H1 (cell line): ENCODE measurements around the gene SNAI1. TPM values are rescaled to one million over a fixed set of nuclear protein-coding genes. Genes with fewer than 3 reads are reported as not detected.
A peak's percentile ranks its signal among the peaks of the same experiment; 100 is the strongest.

ENCODE experiments used
- CTCF ChIA-PET: fragments of 300-600 bp; sonication (Branson Sonifier 250); formaldehyde crosslinking; loops from one replicate; lab custom pipeline; 2021; ENCODE audit not compliant: partially characterized antibody; lab: Charles Lee
- POLR2A ChIA-PET: fragments of 300-600 bp; sonication (Branson Sonifier 250); formaldehyde crosslinking; loops from one replicate; lab custom pipeline; 2021; ENCODE audit warnings: inconsistent platforms; ENCODE audit not compliant: partially characterized antibody; lab: Charles Lee
- DNase-seq, 2 experiments: peaks; one replicate each; pipeline versions ENCODE4 v3.0.0 to v3.0.0-alpha.2; 2010 to 2022; ENCODE audit warnings: low spot score in 2 of 2, low read depth in 1 of 2, mixed read lengths in 1 of 2
- FAIRE-seq: peaks from 2 replicates; lab custom pipeline; 2011; peaks lifted over from hg19 to GRCh38; lab: Jason Lieb, UNC
- H2AFZ ChIP-seq: 2 replicates; pipeline ENCODE4 v1.8.1; 2012; ENCODE audit warnings: low read length, inconsistent platforms
- H2AK5ac ChIP-seq: 2 replicates; pipeline ENCODE4 v1.6.1; 2013; ENCODE audit warnings: low read depth, low read length
- H2BK120ac ChIP-seq: replicated peaks from 2 replicates; pipeline ENCODE3; 2013; ENCODE audit warnings: low read depth, low read length, inconsistent platforms
- H2BK12ac ChIP-seq: 2 replicates; pipeline ENCODE4 v1.6.1; 2013; ENCODE audit warnings: low read depth, low read length
- H2BK15ac ChIP-seq: 2 replicates; pipeline ENCODE4 v1.6.1; 2013; ENCODE audit warnings: low read length
- H2BK20ac ChIP-seq: 2 replicates; pipeline ENCODE4 v1.6.1; 2013; ENCODE audit warnings: low read length
- H2BK5ac ChIP-seq: 2 replicates; pipeline ENCODE4 v1.6.1; 2013; ENCODE audit warnings: low read depth, low read length
- H3K14ac ChIP-seq: 2 replicates; pipeline ENCODE4 v1.6.1; 2013; ENCODE audit warnings: inconsistent platforms; ENCODE audit not compliant: insufficient read length
- H3K18ac ChIP-seq: 2 replicates; pipeline ENCODE4 v1.6.1; 2013; ENCODE audit warnings: low read length; ENCODE audit errors: extremely low read depth
- H3K23ac ChIP-seq: 2 replicates; pipeline ENCODE4 v1.6.1; 2013; ENCODE audit warnings: inconsistent platforms; ENCODE audit not compliant: insufficient read length
- H3K23me2 ChIP-seq: 2 replicates; pipeline ENCODE4 v1.6.1; 2013; ENCODE audit warnings: low read depth, low read length
- H3K27ac ChIP-seq: 2 replicates; pipeline ENCODE4 v1.6.1; 2011; ENCODE audit warnings: low read depth, low read length, inconsistent platforms
- H3K27me3 ChIP-seq, 4 experiments: replicated peaks in 1 of 4; 1 replicate in 1 of 4; 2 replicates in 3 of 4; pipeline versions ENCODE4 v1.6.1 to v1.8.1; 2011 to 2013; ENCODE audit warnings: low read length in 3 of 4, mild to moderate bottlenecking in 3 of 4, inconsistent platforms in 2 of 4, mixed read lengths in 2 of 4, moderate library complexity in 1 of 4; ENCODE audit not compliant: control insufficient read depth in 3 of 4, insufficient read depth in 3 of 4; ENCODE audit errors: extremely low read depth in 1 of 4
- H3K36me3 ChIP-seq, 4 experiments: 2 replicates each; pipeline versions ENCODE4 v1.6.1 to v1.8.1; 2011 to 2013; ENCODE audit warnings: mild to moderate bottlenecking in 4 of 4, low read length in 3 of 4, moderate library complexity in 2 of 4, control low read depth in 1 of 4, inconsistent platforms in 1 of 4; ENCODE audit not compliant: insufficient read depth in 4 of 4, control insufficient read depth in 2 of 4
- H3K4ac ChIP-seq: replicated peaks from 2 replicates; pipeline ENCODE3; 2013; ENCODE audit warnings: low read length, low read depth, mixed read lengths, inconsistent platforms; ENCODE audit not compliant: insufficient read length
- H3K4me1 ChIP-seq, 4 experiments: replicated peaks in 1 of 4; 1 replicate in 1 of 4; 2 replicates in 3 of 4; pipeline versions ENCODE4 v1.6.1 to v1.8.1; 2011 to 2013; ENCODE audit warnings: low read length in 3 of 4, inconsistent platforms in 2 of 4, mixed read lengths in 1 of 4; ENCODE audit not compliant: insufficient read depth in 4 of 4, control insufficient read depth in 3 of 4
- H3K4me2 ChIP-seq, 2 experiments: 2 replicates each; pipeline versions ENCODE4 v1.6.1 to v1.8.1; 2011 to 2013; ENCODE audit warnings: low read depth in 2 of 2, low read length in 2 of 2, control low read depth in 1 of 2, inconsistent platforms in 1 of 2, mild to moderate bottlenecking in 1 of 2; ENCODE audit not compliant: insufficient read depth in 1 of 2
- H3K4me3 ChIP-seq, 4 experiments: fragments of 200-600, 300-600 bp in 1 of 4; sonication (generic), shearing (Covaris generic), sonication (Bioruptor Twin) in 1 of 4; 2 replicates each; pipeline versions ENCODE4 v1.5.1 to v1.8.1; 2011 to 2016; ENCODE audit warnings: low read length in 4 of 4, low read depth in 3 of 4, control low read depth in 2 of 4, inconsistent platforms in 2 of 4, mild to moderate bottlenecking in 2 of 4, mixed read lengths in 1 of 4, moderate library complexity in 1 of 4; ENCODE audit not compliant: insufficient read depth in 2 of 4; ENCODE audit errors: extremely low read depth in 1 of 4
- H3K56ac ChIP-seq: replicated peaks from 2 replicates; pipeline ENCODE3; 2013; ENCODE audit warnings: low read depth, mild to moderate bottlenecking, mixed read lengths, low read length, inconsistent platforms; ENCODE audit not compliant: insufficient read length
- H3K79me1 ChIP-seq: 2 replicates; pipeline ENCODE4 v1.6.1; 2013; ENCODE audit warnings: low read depth, low read length, control low read depth
- H3K79me2 ChIP-seq, 2 experiments: 2 replicates each; pipeline versions ENCODE4 v1.6.1 to v1.8.1; 2012 to 2013; ENCODE audit warnings: low read length in 2 of 2, mild to moderate bottlenecking in 2 of 2, inconsistent platforms in 1 of 2; ENCODE audit not compliant: insufficient read depth in 2 of 2, control insufficient read depth in 1 of 2
- H3K9ac ChIP-seq, 4 experiments: replicated peaks in 1 of 4; 1 replicate in 1 of 4; 2 replicates in 3 of 4; pipeline versions ENCODE4 v1.6.1 to v1.8.1; 2011 to 2013; ENCODE audit warnings: low read depth in 3 of 4, low read length in 3 of 4, control low read depth in 2 of 4, mild to moderate bottlenecking in 2 of 4, moderate library complexity in 2 of 4, inconsistent platforms in 1 of 4; ENCODE audit errors: extremely low read depth in 1 of 4
- H3K9me3 ChIP-seq, 2 experiments: 2 replicates each; pipeline versions ENCODE4 v1.6.1 to v1.8.1; 2012 to 2013; ENCODE audit warnings: mild to moderate bottlenecking in 2 of 2, moderate library complexity in 2 of 2, control low read depth in 1 of 2, inconsistent platforms in 1 of 2, low read depth in 1 of 2, low read length in 1 of 2, mixed read lengths in 1 of 2; ENCODE audit not compliant: insufficient read depth in 2 of 2
- H4K20me1 ChIP-seq, 2 experiments: replicated peaks in 1 of 2; 2 replicates each; pipeline versions ENCODE3 to v1.8.1; 2011 to 2013; ENCODE audit warnings: inconsistent platforms in 2 of 2, low read length in 2 of 2, mild to moderate bottlenecking in 1 of 2; ENCODE audit not compliant: insufficient read depth in 2 of 2, control insufficient read depth in 1 of 2
- H4K5ac ChIP-seq: 2 replicates; pipeline ENCODE4 v1.6.1; 2013; ENCODE audit warnings: low read length, low read depth, mixed read lengths, inconsistent platforms; ENCODE audit not compliant: insufficient read length
- H4K8ac ChIP-seq: 2 replicates; pipeline ENCODE4 v1.8.0; 2013; ENCODE audit warnings: mild to moderate bottlenecking, moderate library complexity, low read length, inconsistent platforms; ENCODE audit not compliant: insufficient read depth; ENCODE audit errors: extremely low read depth
- H4K91ac ChIP-seq: replicated peaks from 2 replicates; pipeline ENCODE3; 2013; ENCODE audit warnings: low read length, mixed read lengths, inconsistent platforms; ENCODE audit not compliant: insufficient read length
- ASH2L ChIP-seq: fragments of 200-600, 300-600 bp; sonication (generic); IDR thresholded peaks from one replicate; pipeline ENCODE4 v1.7.1; 2017; ENCODE audit warnings: low read length
- EGR1 ChIP-seq: IDR thresholded peaks from 2 replicates; pipeline ENCODE4 v1.6.1; 2011; ENCODE audit warnings: low read depth, low read length, borderline replicate concordance
- JUN ChIP-seq: IDR thresholded peaks from 2 replicates; pipeline ENCODE4 v1.6.1; 2011; ENCODE audit warnings: low read depth, mild to moderate bottlenecking, improper control_type of control experiment, low read length
- RAD21 ChIP-seq, 2 experiments: IDR thresholded peaks in 1 of 2; conservative IDR thresholded peaks in 1 of 2; 2 replicates each; pipeline ENCODE4 v1.6.1; 2011; ENCODE audit warnings: low read depth in 2 of 2, low read length in 2 of 2, improper control_type of control experiment in 1 of 2, inconsistent platforms in 1 of 2, mild to moderate bottlenecking in 1 of 2, moderate library complexity in 1 of 2
- SIN3A ChIP-seq, 2 experiments: IDR thresholded peaks in 1 of 2; conservative IDR thresholded peaks in 1 of 2; 2 replicates each; pipeline ENCODE4 v1.6.1; 2011 to 2012; ENCODE audit warnings: low read length in 2 of 2, improper control_type of control experiment in 1 of 2, low read depth in 1 of 2, mild to moderate bottlenecking in 1 of 2
- TAF1 ChIP-seq: IDR thresholded peaks from 2 replicates; pipeline ENCODE4 v1.6.1; 2011; ENCODE audit warnings: mild to moderate bottlenecking, low read depth, low read length
- TCF12 ChIP-seq: IDR thresholded peaks from 2 replicates; pipeline ENCODE4 v1.6.1; 2011; ENCODE audit warnings: low read depth, mild to moderate bottlenecking, low read length
- WGBS, 2 experiments: shearing (Covaris generic) in 1 of 2; methylation state at CpG; one replicate each; pipeline versions ENCODE4 v1.1.6 to v1.1.7; 2013 to 2015; ENCODE audit warnings: low lambda C conversion rate in 2 of 2, mixed read lengths in 2 of 2, inconsistent platforms in 1 of 2, low coverage in 1 of 2, missing lambda C conversion rate in 1 of 2; ENCODE audit not compliant: insufficient replicate concordance in 2 of 2, insufficient coverage in 1 of 2, insufficient read length in 1 of 2; ENCODE audit errors: extremely low coverage in 1 of 2, missing lambda C conversion rate in 1 of 2; 5-methylcytosine and 5-hydroxymethylcytosine counted together
- polyA plus RNA-seq, 7 experiments: library from polyadenylated mRNA; depleted of rRNA in 3 of 7; stranded (reverse) in 5 of 7; unstranded in 2 of 7; fragments of >200 nt in 5 of 7; fragments of 200-250 nt in 2 of 7; gene quantifications; 1 replicate in 5 of 7; 2 replicates in 1 of 7; 4 replicates in 1 of 7; pipeline versions ENCODE4 v1.2.1 to v1.2.3, GENCODE V29; 2011 to 2013; ENCODE audit warnings: missing spikeins in 2 of 7, mixed read lengths in 2 of 7
- total RNA-seq: library from RNA; stranded (reverse); fragmentation: NEBNext Ultra II Directional; extraction: Animal tissue kit (Norgen Biotek cat#: 25700); gene quantifications from 2 replicates; pipeline ENCODE4 v1.2.1, GENCODE V29; 2021
- TF ChIP-seq, protein P1 (sequence below), 3 experiments: IDR thresholded peaks; 1 replicate in 2 of 3; 2 replicates in 1 of 3; pipeline versions ENCODE4 v1.5.1 to v1.6.1; 2011; ENCODE audit warnings: low read length in 3 of 3, mild to moderate bottlenecking in 3 of 3, inconsistent platforms in 2 of 3, low read depth in 1 of 3, moderate library complexity in 1 of 3; ENCODE audit not compliant: insufficient read depth in 1 of 3; ENCODE audit errors: control extremely low read depth in 1 of 3

The SNAI1 gene
- total and polyA plus RNA-seq, 2 of the 8 experiments (the other 6 are each of a cell fraction or from before 2014, with no cell fraction given) = 6.5 to 8.0 TPM

- TF ChIP-seq ASH2L (no peak), RAD21 (IDR thresholded peaks at IDR 0.05 in 1 of 2, conservative IDR thresholded peaks at IDR 0.05 in 1 of 2; ENCODE audit: low read depth in 2 of 2, low read length in 2 of 2) (no peak), EGR1 (no peak), SIN3A (conservative IDR thresholded peaks at IDR 0.05 in 1 of 2, IDR thresholded peaks at IDR 0.05 in 1 of 2; ENCODE audit: low read depth in 1 of 2, low read length in 2 of 2) (no peak), TCF12 (no peak), JUN (no peak), TAF1 (no peak)
- TF ChIP-seq, protein P1, sequence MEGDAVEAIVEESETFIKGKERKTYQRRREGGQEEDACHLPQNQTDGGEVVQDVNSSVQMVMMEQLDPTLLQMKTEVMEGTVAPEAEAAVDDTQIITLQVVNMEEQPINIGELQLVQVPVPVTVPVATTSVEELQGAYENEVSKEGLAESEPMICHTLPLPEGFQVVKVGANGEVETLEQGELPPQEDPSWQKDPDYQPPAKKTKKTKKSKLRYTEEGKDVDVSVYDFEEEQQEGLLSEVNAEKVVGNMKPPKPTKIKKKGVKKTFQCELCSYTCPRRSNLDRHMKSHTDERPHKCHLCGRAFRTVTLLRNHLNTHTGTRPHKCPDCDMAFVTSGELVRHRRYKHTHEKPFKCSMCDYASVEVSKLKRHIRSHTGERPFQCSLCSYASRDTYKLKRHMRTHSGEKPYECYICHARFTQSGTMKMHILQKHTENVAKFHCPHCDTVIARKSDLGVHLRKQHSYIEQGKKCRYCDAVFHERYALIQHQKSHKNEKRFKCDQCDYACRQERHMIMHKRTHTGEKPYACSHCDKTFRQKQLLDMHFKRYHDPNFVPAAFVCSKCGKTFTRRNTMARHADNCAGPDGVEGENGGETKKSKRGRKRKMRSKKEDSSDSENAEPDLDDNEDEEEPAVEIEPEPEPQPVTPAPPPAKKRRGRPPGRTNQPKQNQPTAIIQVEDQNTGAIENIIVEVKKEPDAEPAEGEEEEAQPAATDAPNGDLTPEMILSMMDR (IDR thresholded peaks at IDR 0.05; ENCODE audit: control extremely low read depth in 1 of 3, insufficient read depth in 1 of 3, low read depth in 1 of 3, low read length in 3 of 3) = no peak
- TF ChIP-seq, all 59 proteins: peak for 0
- no peak overlapping the region for H2AK5ac ChIP-seq
- H3K27me3 ChIP-seq = peaks cover 0 to 16% (median 13%) of the 10 kb centered on the region in 4 experiments; a peak in 6 of 7 replicates
- no peak overlapping the region for H4K5ac ChIP-seq
- peaks cover 0 to 8% of the 10 kb centered on the region in 2 experiments; a peak in 2 of 4 replicates for H3K79me2 ChIP-seq
- H3K14ac ChIP-seq = no peak overlapping the region
- H3K56ac ChIP-seq = no peak overlapping the region
- no peak overlapping the region for H2AFZ ChIP-seq
- peaks cover 2% of the 10 kb centered on the region; the same call in 1 of the 2 replicates for H3K79me1 ChIP-seq
- no peak overlapping the region for H2BK5ac ChIP-seq
- H2BK20ac ChIP-seq = no peak overlapping the region
- H3K4me3 ChIP-seq = 0 out of 8 replicates have a peak overlapping the region, but pooled peaks of 1 of the 4 experiments have one; percentile 33
- H3K9ac ChIP-seq = no peak overlapping the region
- no peak overlapping the region for H4K91ac ChIP-seq
- DNase-seq (no peak), FAIRE-seq (no peak)
- no peak overlapping the region for H4K8ac ChIP-seq
- 90% methylated on average over 3 of the region's 4 CpGs; no CpG with 5 or more reads in 1 of the 2 experiments for WGBS, 2 experiments
- no peak overlapping the region for H3K18ac ChIP-seq
- peak overlapping the region; percentile 18 to 50; a peak in 3 of 4 replicates for H3K4me2 ChIP-seq
- H2BK120ac ChIP-seq = no peak overlapping the region
- 0 out of 2 replicates have a peak overlapping the region, but pooled peaks have one; percentile 61 for H2BK15ac ChIP-seq
- no peaks in the 10 kb centered on the region for H3K9me3 ChIP-seq
- H3K23me2 ChIP-seq = peaks cover 12% of the 10 kb centered on the region; the same call in 1 of the 2 replicates
- POLR2A ChIA-PET = interaction anchor here (0.8 to 15.6 kb wide), 7 partner anchors 9 to 94 kb away, joined by 3 to 287 read pairs (median 5); no protein-coding TSS in a partner anchor
- H3K23ac ChIP-seq = no peak overlapping the region
- CTCF ChIA-PET = interaction anchor here (0.6 to 21.7 kb wide), 6 partner anchors 10 to 185 kb away, joined by 3 to 514 read pairs (median 3); no protein-coding TSS in a partner anchor
- H3K4ac ChIP-seq = no peak overlapping the region
- H4K20me1 ChIP-seq = peaks cover 2 to 4% of the 10 kb centered on the region in 2 experiments
- H3K36me3 ChIP-seq = peaks cover 0 to 25% (median 0%) of the 10 kb centered on the region in 4 experiments; a peak in 1 of 8 replicates
- no peak overlapping the region for H3K27ac ChIP-seq
- no peak overlapping the region for H2BK12ac ChIP-seq
- peaks cover 20 to 66% (median 54%) of the 10 kb centered on the region in 4 experiments for H3K4me1 ChIP-seq
Measured at GRCh38 chr20:49986049-49986448, 3.3 kb downstream of the SNAI1 start.
